Activated CD4-positive, alpha-beta T cell treated with anti-CD3 and anti-CD28 coated beads for 4 hours (primary cell): ENCODE measurements around the gene GRAMD4.
"Not testable (repeated sequence)": the region's sequence is repeated elsewhere in the genome, so short reads cannot be mapped to it uniquely, and the experiment has no call there.

Experiments used
- DNase-seq, 2 donors: peaks; one replicate each; pipeline ENCODE4 v3.0.0-alpha.2; 2020

The GRAMD4 gene

GRCh38 chr22:46600273-46600796 is 19.9 kb upstream of the GRAMD4 start:
- DNase-seq = no peak

DNA sequence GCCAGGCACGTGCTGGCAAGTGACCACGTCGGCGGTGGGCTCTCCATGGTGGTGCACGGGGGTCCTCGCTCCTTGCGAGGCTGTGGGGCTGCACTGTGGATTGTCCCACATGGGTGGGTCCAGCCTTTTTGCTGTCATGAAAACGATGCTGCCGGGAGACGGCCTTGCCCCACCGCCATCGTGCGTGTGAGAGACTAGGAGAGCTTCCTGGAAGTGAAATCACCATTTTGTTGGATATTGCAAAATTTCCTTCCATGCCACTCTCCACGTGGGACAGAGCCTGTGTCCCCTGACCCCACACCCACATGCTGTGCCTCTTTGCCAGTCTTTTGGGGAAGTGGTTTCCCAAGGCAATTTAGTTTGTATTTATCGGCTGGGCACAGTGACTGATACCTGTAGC is 18.2 kb upstream of the GRAMD4 start:
- DNase-seq = no peak

GRCh38 chr22:46604306-46604690 is 15.9 kb upstream of the GRAMD4 start:
- DNase-seq = peak; percentile 27 to 30

- no peak for DNase-seq
Observed at GRCh38 chr22:46605117-46605516, 15.1 kb upstream of the GRAMD4 start.

DNA sequence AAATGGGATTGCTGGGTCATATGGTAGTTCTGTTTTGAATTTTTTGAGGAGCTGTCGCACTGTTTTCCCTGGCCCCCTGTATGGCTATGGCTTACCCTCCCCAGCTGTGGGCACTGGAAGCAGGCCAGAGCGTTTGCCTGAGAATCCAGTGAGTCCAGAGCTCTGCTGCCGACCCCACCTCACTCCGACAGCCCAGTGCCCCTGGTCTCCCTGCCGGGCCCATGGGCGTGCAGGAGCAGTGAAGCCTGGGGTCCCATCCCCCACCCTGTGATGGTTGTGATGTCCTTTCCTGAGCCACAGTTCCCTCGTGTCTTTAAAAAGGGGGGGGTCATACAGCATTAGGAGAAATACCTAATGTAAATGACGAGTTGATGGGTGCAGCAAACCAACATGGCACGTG is 13.3 kb upstream of the GRAMD4 start:
- DNase-seq = no peak

GRCh38 chr22:46607483-46608114 is 12.6 kb upstream of the GRAMD4 start:
- DNase-seq = no peak

DNA sequence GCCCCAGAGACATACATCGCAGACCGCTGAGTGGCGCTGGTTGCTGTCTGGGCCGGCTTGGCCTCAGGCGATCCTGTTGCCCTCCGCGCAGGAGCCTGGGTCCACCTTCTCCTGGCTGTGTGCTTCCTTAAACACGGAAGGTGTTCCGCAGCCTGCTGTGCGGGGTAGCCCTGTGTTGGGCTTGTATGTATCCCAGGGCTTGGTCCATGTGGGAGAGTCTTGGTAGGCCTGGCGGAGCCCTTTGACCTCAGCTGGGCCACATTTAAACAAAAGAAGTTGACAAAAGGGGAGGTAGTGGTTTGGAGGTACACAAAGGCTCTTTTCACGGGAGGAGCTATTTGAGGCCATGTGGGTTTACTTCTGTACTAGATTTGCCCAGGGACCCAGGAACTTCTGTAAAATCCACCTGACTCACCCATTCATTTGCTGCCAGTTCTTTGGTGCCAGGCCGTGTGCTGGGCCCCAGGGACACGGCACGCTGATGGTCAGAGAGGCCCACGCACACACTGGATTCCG is 11.0 kb upstream of the GRAMD4 start:
- DNase-seq = no peak

DNA sequence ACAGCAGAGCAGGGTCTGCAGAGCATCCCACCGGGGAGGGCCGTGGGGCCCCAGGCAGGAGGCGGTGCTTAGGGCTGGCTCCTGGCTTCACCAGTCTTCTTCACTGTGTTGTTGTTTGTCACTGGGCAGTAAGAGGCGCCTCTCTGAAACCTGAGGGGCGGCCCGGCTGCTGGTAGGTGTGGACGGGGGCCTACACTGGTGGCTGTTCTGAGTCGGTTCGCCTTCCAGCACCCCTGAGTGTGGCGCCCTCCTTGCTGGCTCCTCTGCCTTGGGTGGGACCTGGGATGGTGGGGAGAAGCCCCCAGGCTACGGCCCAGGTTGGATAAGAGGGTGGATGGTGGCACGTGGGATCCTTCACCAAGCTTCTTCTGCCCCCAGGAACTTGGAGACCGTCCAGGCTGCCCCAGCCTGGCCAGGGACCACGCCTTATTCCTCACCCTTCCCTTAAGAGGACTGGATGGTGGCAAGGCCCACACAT is 10.4 kb upstream of the GRAMD4 start:
- DNase-seq = no peak

GRCh38 chr22:46610356-46610755 is 9.8 kb upstream of the GRAMD4 start:
- no peak for DNase-seq

GRCh38 chr22:46611189-46611588 is 9.0 kb upstream of the GRAMD4 start:
- no peak for DNase-seq

GRCh38 chr22:46612341-46612903 is 7.8 kb upstream of the GRAMD4 start:
- DNase-seq = no peak

GRCh38 chr22:46612904-46613605 is 7.1 kb upstream of the GRAMD4 start:
- DNase-seq = peak; percentile 39 to 43

- no peak for DNase-seq
Observed at GRCh38 chr22:46613606-46614021, 6.6 kb upstream of the GRAMD4 start.

DNA sequence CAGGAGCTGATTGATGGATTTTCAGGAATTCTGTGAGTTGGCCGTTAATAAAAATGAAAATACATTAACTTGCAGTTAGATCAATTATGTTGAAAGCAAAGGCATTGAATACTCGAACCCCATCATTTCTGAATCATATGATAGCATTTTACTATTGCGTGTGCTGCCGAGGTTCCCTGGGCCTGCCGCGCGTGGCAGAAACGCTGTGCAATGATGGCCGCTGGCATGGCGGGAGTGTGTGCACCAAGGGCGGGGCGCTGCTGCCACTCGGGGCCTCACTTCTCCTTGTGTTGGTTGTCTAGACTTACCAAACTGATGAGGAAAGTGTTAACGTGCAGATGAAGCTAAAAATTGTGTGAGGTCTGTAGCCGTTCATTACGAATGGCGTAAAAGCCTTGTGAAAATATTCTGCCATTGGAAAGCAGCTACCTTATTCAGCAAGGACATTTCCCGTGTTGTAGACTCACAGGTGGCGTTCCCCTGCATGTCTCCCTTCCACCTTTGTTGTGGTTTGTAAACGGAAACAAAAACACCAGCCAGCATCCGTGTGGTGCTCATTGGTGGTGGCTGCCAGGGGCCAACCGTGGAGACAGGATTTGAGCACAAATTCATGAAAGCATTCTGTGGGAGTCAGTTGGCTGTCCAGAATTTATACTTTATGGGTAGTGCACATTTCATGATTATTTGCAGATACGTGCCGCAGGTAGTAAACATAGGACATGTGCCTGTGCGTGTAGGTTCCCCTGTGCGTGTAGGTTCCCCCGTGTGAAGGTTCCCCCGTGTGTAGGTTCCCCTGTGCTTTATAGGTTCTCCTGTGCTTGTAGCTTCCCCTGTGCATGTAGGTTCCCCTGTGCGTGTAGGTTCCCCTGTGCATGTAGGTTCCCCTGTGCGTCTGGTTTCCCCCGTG is 5.9 kb upstream of the GRAMD4 start:
- peak; percentile 64 to 65 for DNase-seq

DNA sequence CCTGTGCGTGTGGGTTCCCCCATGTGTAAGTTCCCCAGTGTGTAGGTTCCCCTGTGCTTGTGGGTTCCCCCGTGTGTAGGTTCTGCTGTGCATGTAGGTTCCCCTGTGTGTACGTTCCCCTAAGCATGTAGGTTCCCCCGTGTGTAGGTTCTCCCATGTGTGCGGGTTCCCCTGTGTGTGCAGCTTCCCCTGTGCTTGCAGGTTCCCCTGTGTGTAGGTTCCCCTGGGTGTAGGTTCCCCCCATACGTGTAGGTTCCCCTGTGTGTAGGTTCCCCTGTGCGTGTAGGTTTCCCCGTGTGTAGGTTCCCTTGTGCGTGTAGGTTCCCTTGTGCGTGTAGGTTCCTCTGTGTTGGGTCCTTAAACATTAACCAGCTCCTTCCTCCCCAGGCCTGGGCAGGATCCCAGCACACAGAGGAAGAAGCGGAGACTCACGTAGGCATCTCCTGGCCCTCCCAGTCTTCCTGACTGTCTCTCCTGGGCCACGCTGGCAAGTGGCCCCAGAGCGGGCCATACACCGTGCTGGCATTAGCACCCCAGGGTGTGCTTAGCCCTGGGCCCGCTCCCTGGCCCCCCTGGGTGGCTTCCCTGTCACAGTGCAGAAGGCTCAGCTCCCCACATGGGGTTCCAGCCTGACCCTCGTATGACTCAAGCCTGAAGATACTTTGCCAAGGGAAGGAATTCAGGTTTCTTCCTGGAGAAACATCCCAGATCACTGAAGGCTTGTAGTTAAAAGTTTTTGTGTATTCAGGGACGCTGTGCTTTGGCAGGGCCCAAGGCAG is 2.8 kb upstream of the GRAMD4 start:
- no peak for DNase-seq

DNA sequence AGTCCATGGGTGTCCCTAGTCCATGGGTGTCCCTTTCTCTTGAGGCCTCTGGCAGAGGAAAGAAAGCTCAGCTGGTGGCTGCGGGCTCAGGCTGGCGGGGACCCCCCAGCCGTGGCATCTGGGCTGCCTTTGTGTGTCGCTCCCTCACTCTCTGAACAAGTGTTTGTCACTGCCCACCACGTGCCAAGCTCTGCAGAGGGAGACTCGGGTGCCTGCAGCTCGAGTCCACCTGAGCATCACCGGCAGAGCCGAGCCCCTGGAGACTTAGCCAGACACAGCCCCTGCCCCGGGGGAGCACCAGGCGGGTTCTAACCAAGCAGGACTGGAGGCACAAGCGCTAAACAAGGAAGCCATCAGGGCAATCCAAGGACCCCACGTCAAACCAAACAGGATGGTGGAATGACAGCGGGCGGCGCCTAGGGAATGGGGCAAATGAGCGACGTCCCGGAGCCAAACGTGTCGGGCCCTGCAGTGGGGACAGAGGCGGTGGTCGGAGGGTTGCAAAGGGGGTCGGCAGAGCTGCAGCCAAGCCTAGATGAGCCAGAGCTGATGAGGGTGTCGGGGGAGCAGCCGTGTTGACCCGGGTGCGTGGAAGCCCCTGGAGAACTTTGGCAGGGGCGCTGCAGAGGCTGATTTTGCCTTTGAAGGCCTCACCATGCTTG is 2.1 kb upstream of the GRAMD4 start:
- no peak for DNase-seq

- no peak for DNase-seq
Observed at GRCh38 chr22:46618667-46619066, 1.5 kb upstream of the GRAMD4 start.

DNA sequence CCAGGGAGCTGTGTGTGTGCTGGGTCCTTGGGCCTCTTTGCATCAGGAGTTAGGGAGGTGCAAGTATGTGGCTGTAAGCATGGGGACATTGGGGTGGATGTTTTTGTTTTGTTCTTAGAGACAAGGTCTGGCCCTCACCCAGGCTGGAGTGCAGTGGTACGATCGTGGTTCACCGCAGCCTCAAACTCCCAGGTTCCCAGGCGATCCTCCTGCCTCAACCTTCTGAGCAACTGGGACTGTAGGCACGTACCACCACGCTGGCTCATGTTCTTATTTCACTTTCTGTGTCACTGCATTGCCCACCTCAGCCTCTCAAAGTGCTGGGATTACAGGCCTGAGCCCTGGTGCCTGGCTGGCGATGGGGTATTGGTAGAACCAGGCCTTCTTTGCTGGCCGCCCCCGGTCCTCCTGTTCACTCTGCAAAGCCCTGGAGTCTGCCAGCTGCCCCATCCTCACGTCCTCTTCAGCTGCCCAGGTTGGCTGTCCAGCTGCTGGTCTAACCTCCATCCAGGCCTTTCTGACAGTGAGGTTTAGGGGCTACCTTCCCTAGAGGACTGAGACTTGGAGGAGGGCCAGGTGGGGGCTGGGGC is 851 bp upstream of the GRAMD4 start:
- no peak for DNase-seq

GRCh38 chr22:46620588-46621242 is 529 bp downstream of the GRAMD4 start:
- no peak for DNase-seq

- not testable (repeated sequence) for DNase-seq
Observed at GRCh38 chr22:46621243-46621930, 1.2 kb downstream of the GRAMD4 start.
